GM12878 (cell line): ENCODE data around the gene NOTCH1. TPM values are rescaled to one million over a fixed set of nuclear protein-coding genes. Genes with fewer than 3 reads are reported as not detected.

Experiments
- ATAC-seq: fragments of 200-7000 bp; cut with Tn5 transposase; 3 replicates; pipeline ENCODE4 v1.9.1; 2020; ENCODE audit warnings: mild to moderate bottlenecking, moderate library complexity
- BruUV-seq: library from RNA; stranded (reverse); fragments of 400-500 nt; replicated peaks from 2 replicates; lab custom pipeline; 2021; lab: Mats Ljungman, UMichigan
- CTCF ChIA-PET: fragments of 300-600 bp; sonication (Branson Sonifier 250); formaldehyde crosslinking; extraction: SDS; loops from one replicate; lab custom pipeline; 2021; ENCODE audit warnings: inconsistent platforms; lab: Yijun Ruan, JAX
- POLR2A ChIA-PET: fragments of 350-600 bp; formaldehyde crosslinking; extraction: SDS; loops from one replicate; lab custom pipeline; 2021; ENCODE audit warnings: inconsistent platforms; lab: Charles Lee
- RAD21 ChIA-PET: fragments of 300-600 bp; sonication (Branson Sonifier 250); formaldehyde crosslinking; loops from one replicate; lab custom pipeline; 2023; ENCODE audit warnings: antibody characterized with exemption; ENCODE audit not compliant: unreplicated experiment; lab: Charles Lee
- SMC1A ChIA-PET: fragments of 300-600 bp; sonication (Branson Sonifier 250); formaldehyde crosslinking; loops from one replicate; lab custom pipeline; 2023; ENCODE audit not compliant: unreplicated experiment, uncharacterized antibody; lab: Charles Lee
- DNase-seq: peaks from one replicate; pipeline ENCODE4 v3.0.0-alpha.2; 2011; ENCODE audit warnings: low read depth, low spot score
- FAIRE-seq: peaks from 3 replicates; lab custom pipeline; 2011; peaks lifted over from hg19 to GRCh38; lab: Jason Lieb, UNC
- H2AFZ ChIP-seq: 2 replicates; pipeline ENCODE4 v1.6.0; 2011; ENCODE audit warnings: low read depth, low read length, control low read depth; ENCODE audit not compliant: control insufficient read depth
- H3K27ac ChIP-seq: 2 replicates; pipeline ENCODE4 v1.5.1; 2011; ENCODE audit warnings: control low read depth; ENCODE audit not compliant: control insufficient read depth, insufficient read depth
- H3K27me3 ChIP-seq, 2 experiments: replicated peaks in 1 of 2; 2 replicates each; pipeline versions ENCODE4 v1.6.0 to v1.6.1; 2011; ENCODE audit warnings: low read length in 1 of 2; ENCODE audit not compliant: control insufficient read depth in 2 of 2, insufficient read depth in 2 of 2
- H3K36me3 ChIP-seq, 2 experiments: 2 replicates each; pipeline ENCODE4 v1.5.1; 2011; ENCODE audit warnings: low read length in 1 of 2; ENCODE audit not compliant: control insufficient read depth in 2 of 2, insufficient read depth in 2 of 2
- H3K4me1 ChIP-seq: 2 replicates; pipeline ENCODE4 v1.6.1; 2011; ENCODE audit warnings: mild to moderate bottlenecking, low read length, moderate library complexity, mixed read lengths; ENCODE audit not compliant: control insufficient read depth, insufficient read depth
- H3K4me2 ChIP-seq: 2 replicates; pipeline ENCODE4 v1.6.0; 2011; ENCODE audit warnings: control low read depth; ENCODE audit not compliant: control insufficient read depth, insufficient read depth
- H3K4me3 ChIP-seq: fragments of 200-600 bp; sonication (generic); 2 replicates; pipeline ENCODE4 v1.5.1; 2016
- H3K79me2 ChIP-seq: 2 replicates; pipeline ENCODE4 v1.6.0; 2011; ENCODE audit warnings: low read length; ENCODE audit not compliant: control insufficient read depth, insufficient read depth
- H3K9ac ChIP-seq: 2 replicates; pipeline ENCODE4 v1.8.0; 2011; ENCODE audit warnings: low read length, control low read depth, mixed read lengths; ENCODE audit not compliant: control insufficient read depth, insufficient read depth
- H3K9me3 ChIP-seq: replicated peaks from 3 replicates; pipeline ENCODE4 v1.5.1; 2011; ENCODE audit warnings: mild to moderate bottlenecking, low read length; ENCODE audit not compliant: control insufficient read depth, insufficient read depth
- H4K20me1 ChIP-seq: 2 replicates; pipeline ENCODE4 v1.6.0; 2011; ENCODE audit not compliant: control insufficient read depth, insufficient read depth
- CTCF ChIP-seq, 3 experiments: IDR thresholded peaks in 2 of 3; conservative IDR thresholded peaks in 1 of 3; 2 replicates each; pipeline ENCODE4 v1.5.1; 2011; ENCODE audit warnings: low read depth in 3 of 3, low read length in 3 of 3, mild to moderate bottlenecking in 3 of 3, control low read depth in 2 of 3, moderate library complexity in 2 of 3, inconsistent platforms in 1 of 3, mixed read lengths in 1 of 3; ENCODE audit not compliant: control insufficient read depth in 2 of 3, insufficient read depth in 1 of 3; ENCODE audit errors: extremely low read depth in 1 of 3
- E2F4 ChIP-seq: IDR thresholded peaks from 2 replicates; pipeline ENCODE4 v1.6.1; 2012; ENCODE audit warnings: low read depth, low read length, improper control_type of control experiment
- EED ChIP-seq: sonication (generic); IDR thresholded peaks from 2 replicates; pipeline ENCODE4 v1.6.1; 2016; ENCODE audit warnings: antibody characterized with exemption, low read depth
- FOXM1 ChIP-seq: IDR thresholded peaks from 2 replicates; pipeline ENCODE4 v1.6.1; 2012; ENCODE audit warnings: low read depth, mild to moderate bottlenecking, inconsistent platforms, low read length, moderate library complexity
- HDGF ChIP-seq: fragments of 450-650 bp; IDR thresholded peaks from 2 replicates; pipeline ENCODE4 v1.6.1; 2016; ENCODE audit warnings: antibody characterized with exemption
- MEF2B ChIP-seq: fragments of 450-650 bp; IDR thresholded peaks from 2 replicates; pipeline ENCODE4 v1.6.1; 2018; ENCODE audit warnings: mild to moderate bottlenecking, moderate library complexity; ENCODE audit not compliant: partially characterized antibody, poor library complexity, severe bottlenecking
- MTA2 ChIP-seq: fragments of 450-650 bp; IDR thresholded peaks from 2 replicates; pipeline ENCODE4 v1.6.1; 2016; ENCODE audit warnings: low read depth, mild to moderate bottlenecking, moderate library complexity
- NR2F1 ChIP-seq: fragments of 450-650 bp; conservative IDR thresholded peaks from 2 replicates; pipeline ENCODE4 v1.6.1; 2017; ENCODE audit warnings: mild to moderate bottlenecking
- RELB ChIP-seq: fragments of 450-650 bp; IDR thresholded peaks from 2 replicates; pipeline ENCODE4 v1.6.1; 2017; ENCODE audit warnings: low read depth, mild to moderate bottlenecking, moderate library complexity
- STAT1 ChIP-seq: fragments of 450-650 bp; conservative IDR thresholded peaks from 2 replicates; pipeline ENCODE4 v1.6.1; 2014; ENCODE audit warnings: antibody characterized with exemption, mild to moderate bottlenecking
- ZNF217 ChIP-seq: fragments of 450-650 bp; IDR thresholded peaks from 2 replicates; pipeline ENCODE4 v1.6.1; 2017; ENCODE audit warnings: antibody characterized with exemption, mild to moderate bottlenecking
- WGBS: methylation state at CpG from one replicate; pipeline ENCODE4 v1.1.6; 2016; ENCODE audit warnings: low lambda C conversion rate; ENCODE audit not compliant: insufficient replicate concordance, insufficient coverage; ENCODE audit errors: missing lambda C conversion rate; 5-methylcytosine and 5-hydroxymethylcytosine counted together
- in situ Hi-C: fragments of 300-500 bp; cut with MboI; formaldehyde crosslinking; loops from 9 replicates; pipeline ENCODE4 v1.14.3; 2018; ENCODE audit warnings: mixed read lengths
- intact Hi-C: fragments of 100-400 bp; cut with micrococcal nuclease; formaldehyde crosslinking; loops from one replicate; pipeline ENCODE4 v1.14.2; 2022; ENCODE audit not compliant: unreplicated experiment
- polyA plus RNA-seq, 11 experiments: library from polyadenylated mRNA; depleted of rRNA in 4 of 11; unstranded in 6 of 11; stranded (reverse) in 5 of 11; fragments of >200 nt; fragmentation: Nextera tagmentation in 4 of 11; fragmentation: Illumina TruSeq in 1 of 11; extraction: Ambion mirVana in 4 of 11; extraction: Trizol in 1 of 11; gene quantifications; 1 replicate in 1 of 11; 2 replicates in 10 of 11; pipeline versions ENCODE4 v1.2.1 to v1.2.3, GENCODE V29; 2011 to 2016; ENCODE audit warnings: inconsistent platforms in 2 of 11, missing spikeins in 2 of 11, low read depth in 1 of 11
- total RNA-seq, 4 experiments: library from RNA; depleted of rRNA in 3 of 4; stranded (reverse); fragments of >200 nt in 3 of 4; fragmentation: Illumina TruSeq in 1 of 4; extraction: Trizol in 1 of 4; gene quantifications; 2 replicates each; pipeline versions ENCODE4 v1.2.1 to v1.2.3, GENCODE V29; 2013 to 2021

The NOTCH1 gene
- total and polyA plus RNA-seq, 10 of the 15 experiments (the other 5 are each of a cell fraction or from before 2014, with no cell fraction given), result 0.02 to 40.0 (median 3.7) TPM

- TF ChIP-seq MEF2B (peak; percentile 36), ZNF217 (no peak), EED (0 out of 2 replicates have a peak, but pooled peaks have one; percentile 16), FOXM1 (peak; percentile 12; the same call in 1 of the 2 replicates), MTA2 (0 out of 2 replicates have a peak, but pooled peaks have one; percentile 9)
- TF ChIP-seq, all 136 proteins: peak for 11
These were observed 6.4 kb upstream of the NOTCH1 start (continued) for GRCh38 chr9:136552117-136552703.

- peak overlapping the region; percentile 84 for H3K4me2 ChIP-seq
- SMC1A ChIA-PET, result interaction anchor here (0.7 to 2.5 kb wide), 9 partner anchors 11 to 78 kb away, joined by 3 to 23 read pairs (median 3); no protein-coding TSS in a partner anchor
- ATAC-seq (peak; percentile 85), DNase-seq (no peak), FAIRE-seq (peak; percentile 38)
- POLR2A ChIA-PET, result interaction anchor here (1.0 to 2.8 kb wide), 4 partner anchors 12 to 78 kb away, joined by 3 to 31 read pairs (median 13); no protein-coding TSS in a partner anchor
- H2AFZ ChIP-seq, result no peak overlapping the region
- H4K20me1 ChIP-seq, result no peaks in the 10 kb centered on the region
- H3K4me1 ChIP-seq, result peaks cover 35% of the 10 kb centered on the region
- no TSS peak for BruUV-seq
- H3K36me3 ChIP-seq, result no peaks in the 10 kb centered on the region
- H3K4me3 ChIP-seq, result peak overlapping the region; percentile 26; the same call in 1 of the 2 replicates
- H3K27ac ChIP-seq, result peak overlapping the region; percentile 62
- RAD21 ChIA-PET, result interaction anchor here (0.8 to 3.3 kb wide), 4 partner anchors 12 to 75 kb away, joined by 3 to 24 read pairs (median 12); no protein-coding TSS in a partner anchor
- H3K27me3 ChIP-seq, result no peaks in the 10 kb centered on the region
- in situ Hi-C loops (no loop called here), intact Hi-C loops (no loop called here)
- no peaks in the 10 kb centered on the region for H3K9me3 ChIP-seq
- H3K79me2 ChIP-seq, result no peaks in the 10 kb centered on the region; the same call in 1 of the 2 replicates
- CTCF ChIA-PET, result interaction anchor here (1.0 to 1.3 kb wide), 5 partner anchors 11 to 64 kb away, joined by 3 to 5 read pairs (median 5); no protein-coding TSS in a partner anchor
- H3K9ac ChIP-seq, result peak overlapping the region; percentile 44; the same call in 1 of the 2 replicates
- WGBS, result 2% methylated on average over 21 of the region's 22 CpGs
- TF ChIP-seq NR2F1 (peak; percentile 72), MTA2 (peak; percentile 44), HDGF (peak; percentile 28; the same call in 1 of the 2 replicates), CTCF (IDR thresholded peaks at IDR 0.05 in 2 of 3, conservative IDR thresholded peaks at IDR 0.05 in 1 of 3; ENCODE audit: control insufficient read depth in 2 of 3, extremely low read depth in 1 of 3, insufficient read depth in 1 of 3, low read depth in 3 of 3, low read length in 3 of 3) (peak in 1 of 3 experiments; percentile 31; a peak in 1 of 6 replicates), EED (peak; percentile 43), E2F4 (no peak), RELB (peak; percentile 60), STAT1 (no peak)
These were observed 5.7 kb upstream of the NOTCH1 start for GRCh38 chr9:136551401-136552116.
